ENCODE results near the gene SZT2. TPM values are rescaled to one million over a fixed set of nuclear protein-coding genes. Genes with fewer than 3 reads are reported as not detected.

SZT2 gene
- total and polyA plus RNA-seq, 10 of the 15 experiments (the other 5 are each of a cell fraction or from before 2014, with no cell fraction given) = 1.4 to 38.3 (median 12.7) TPM

GRCh38 chr1:43444151-43444828, 54.6 kb downstream of the SZT2 start:
- H3K4me1 ChIP-seq (ENCODE audit: control insufficient read depth, insufficient read depth, low read length) = no peaks in the 10 kb centered on the region
- no peak overlapping the region for H3K27ac ChIP-seq (ENCODE audit: control insufficient read depth, insufficient read depth)
- ChIA-PET SMC1A (ENCODE audit: uncharacterized antibody, unreplicated experiment) (no interaction called here), CTCF (no interaction called here), POLR2A (interaction anchor here (0.7 kb wide), 1 partner anchor 19 kb away, joined by 3 read pairs; no protein-coding TSS in a partner anchor), RAD21 (ENCODE audit: unreplicated experiment) (interaction anchor here (1.2 kb wide), 1 partner anchor 10 kb away, joined by 3 read pairs; the partner anchor contains the start of gene HYI)
- BruUV-seq (replicated peaks) = no TSS peak
- no peaks in the 10 kb centered on the region for H3K79me2 ChIP-seq (ENCODE audit: control insufficient read depth, insufficient read depth, low read length)
- in situ Hi-C loops (cut with MboI) (no loop called here), intact Hi-C loops (cut with micrococcal nuclease; ENCODE audit: unreplicated experiment) (no loop called here)
- H3K9ac ChIP-seq (ENCODE audit: control insufficient read depth, insufficient read depth, low read length) = no peak overlapping the region
- DNase-seq (ENCODE audit: low read depth, low spot score) (no peak), FAIRE-seq (no peak), ATAC-seq (no peak)
- H2AFZ ChIP-seq (ENCODE audit: control insufficient read depth, low read depth, low read length) = no peak overlapping the region
- no peaks in the 10 kb centered on the region for H3K9me3 ChIP-seq (replicated peaks; ENCODE audit: control insufficient read depth, insufficient read depth, low read length)
- peaks cover 8 to 34% of the 10 kb centered on the region in 2 experiments; a peak in 3 of 4 replicates for H3K36me3 ChIP-seq (ENCODE audit: control insufficient read depth in 2 of 2, insufficient read depth in 2 of 2, low read length in 1 of 2)
- 95% methylated on average over 13 of the region's 13 CpGs for WGBS (ENCODE audit: insufficient coverage, insufficient replicate concordance, low lambda C conversion rate, missing lambda C conversion rate)
- no peak overlapping the region for H3K4me3 ChIP-seq
- no peak overlapping the region for H3K4me2 ChIP-seq (ENCODE audit: control insufficient read depth, insufficient read depth)
- H4K20me1 ChIP-seq (ENCODE audit: control insufficient read depth, insufficient read depth) = no peaks in the 10 kb centered on the region; the same call in 1 of the 2 replicates
- no peaks in the 10 kb centered on the region for H3K27me3 ChIP-seq (replicated peaks in 1 of 2; ENCODE audit: control insufficient read depth in 2 of 2, insufficient read depth in 2 of 2, low read length in 1 of 2)
- TF ChIP-seq RB1 (IDR thresholded peaks at IDR 0.05; ENCODE audit: borderline replicate concordance) (no peak), FOXM1 (IDR thresholded peaks at IDR 0.05; ENCODE audit: low read depth, low read length) (no peak), NKRF (conservative IDR thresholded peaks at IDR 0.05) (no peak), ESRRA (IDR thresholded peaks at IDR 0.05; ENCODE audit: low read length) (no peak), KDM1A (IDR thresholded peaks at IDR 0.05; ENCODE audit: borderline replicate concordance) (no peak), PAX8 (IDR thresholded peaks at IDR 0.05) (no peak), ELK1 (IDR thresholded peaks at IDR 0.05; ENCODE audit: low read depth, low read length) (no peak), ZNF622 (IDR thresholded peaks at IDR 0.05) (no peak), HDGF (IDR thresholded peaks at IDR 0.05) (no peak), IKZF2 (IDR thresholded peaks at IDR 0.05) (no peak), ZNF687 (IDR thresholded peaks at IDR 0.05) (no peak), CTCF (IDR thresholded peaks at IDR 0.05 in 2 of 3, conservative IDR thresholded peaks at IDR 0.05 in 1 of 3; ENCODE audit: control insufficient read depth in 2 of 3, extremely low read depth in 1 of 3, insufficient read depth in 1 of 3, low read depth in 3 of 3, low read length in 3 of 3) (no peak)

All from GM12878 (cell line).